Measurements from ENCODE around the gene CPVL.

CPVL gene

GRCh38 chr7:29030781-29031275, 115.5 kb downstream of the CPVL start:
- Histone ChIP-seq H3K36me3 (ENCODE audit: control insufficient read depth, insufficient read depth, low read length) (peaks cover 9% of the 10 kb centered on the region), H3K4me3 (ENCODE audit: extremely low read depth, insufficient read depth, low read length, poor library complexity, severe bottlenecking) (no peak overlapping the region), H3K4me1 (ENCODE audit: control insufficient read depth, insufficient read depth, low read length, poor library complexity, severe bottlenecking) (peaks cover 10% of the 10 kb centered on the region), H3K27ac (ENCODE audit: low read depth, low read length, severe bottlenecking) (no peak overlapping the region), H3K9me3 (ENCODE audit: control insufficient read depth, low read length) (peaks cover 13% of the 10 kb centered on the region)
- 100% methylated on average over 1 of the region's 3 CpGs; no CpG with 5 or more reads in 1 of the 2 experiments for WGBS, 2 experiments (ENCODE audit: insufficient coverage in 2 of 2)

- WGBS, 2 experiments (ENCODE audit: insufficient coverage in 2 of 2), result 92 to 97% methylated on average over 3 to 5 of the region's 6 CpGs
- H3K9me3 ChIP-seq (ENCODE audit: control insufficient read depth, low read length), result peaks cover 7% of the 10 kb centered on the region
Observed at GRCh38 chr7:29022291-29022988, 123.9 kb downstream of the CPVL start.

GRCh38 chr7:29019896-29020295, 126.4 kb downstream of the CPVL start:
- Histone ChIP-seq H3K27ac (ENCODE audit: low read depth, low read length, severe bottlenecking) (no peak overlapping the region), H3K4me3 (ENCODE audit: extremely low read depth, insufficient read depth, low read length, poor library complexity, severe bottlenecking) (no peak overlapping the region)
- 93 to 94% methylated on average over 4 of the region's 5 CpGs for WGBS, 2 experiments (ENCODE audit: insufficient coverage in 2 of 2)

More at GRCh38 chr7:29022291-29022988, 123.9 kb downstream of the CPVL start:
- Histone ChIP-seq H3K4me1 (ENCODE audit: control insufficient read depth, insufficient read depth, low read length, poor library complexity, severe bottlenecking) (no peaks in the 10 kb centered on the region), H3K4me3 (ENCODE audit: extremely low read depth, insufficient read depth, low read length, poor library complexity, severe bottlenecking) (no peak overlapping the region), H3K36me3 (ENCODE audit: control insufficient read depth, insufficient read depth, low read length) (no peaks in the 10 kb centered on the region), H3K27ac (ENCODE audit: low read depth, low read length, severe bottlenecking) (no peak overlapping the region)

GRCh38 chr7:29019387-29019786, 127.0 kb downstream of the CPVL start:
- H3K9me3 ChIP-seq (ENCODE audit: control insufficient read depth, low read length), result no peaks in the 10 kb centered on the region
- no peak overlapping the region for H3K4me3 ChIP-seq (ENCODE audit: extremely low read depth, insufficient read depth, low read length, poor library complexity, severe bottlenecking)
- no peaks in the 10 kb centered on the region for H3K4me1 ChIP-seq (ENCODE audit: control insufficient read depth, insufficient read depth, low read length, poor library complexity, severe bottlenecking)
- WGBS, 2 experiments (ENCODE audit: insufficient coverage in 2 of 2), result 76 to 89% methylated on average over 3 to 5 of the region's 6 CpGs
- H3K36me3 ChIP-seq (ENCODE audit: control insufficient read depth, insufficient read depth, low read length), result no peaks in the 10 kb centered on the region
- H3K27ac ChIP-seq (ENCODE audit: low read depth, low read length, severe bottlenecking), result no peak overlapping the region

More at GRCh38 chr7:29019896-29020295, 126.4 kb downstream of the CPVL start:
- Histone ChIP-seq H3K9me3 (ENCODE audit: control insufficient read depth, low read length) (no peaks in the 10 kb centered on the region), H3K4me1 (ENCODE audit: control insufficient read depth, insufficient read depth, low read length, poor library complexity, severe bottlenecking) (no peaks in the 10 kb centered on the region), H3K36me3 (ENCODE audit: control insufficient read depth, insufficient read depth, low read length) (no peaks in the 10 kb centered on the region)

GRCh38 chr7:29017713-29018112, 128.6 kb downstream of the CPVL start:
- Histone ChIP-seq H3K4me1 (ENCODE audit: control insufficient read depth, insufficient read depth, low read length, poor library complexity, severe bottlenecking) (no peaks in the 10 kb centered on the region), H3K4me3 (ENCODE audit: extremely low read depth, insufficient read depth, low read length, poor library complexity, severe bottlenecking) (no peak overlapping the region), H3K27ac (ENCODE audit: low read depth, low read length, severe bottlenecking) (no peak overlapping the region), H3K9me3 (ENCODE audit: control insufficient read depth, low read length) (no peaks in the 10 kb centered on the region), H3K36me3 (ENCODE audit: control insufficient read depth, insufficient read depth, low read length) (no peaks in the 10 kb centered on the region)
- no CpG with 5 or more reads among the region's 2 CpGs for WGBS, 2 experiments (ENCODE audit: insufficient coverage in 2 of 2)

GRCh38 chr7:29014725-29015124, 131.6 kb downstream of the CPVL start:
- Histone ChIP-seq H3K4me1 (ENCODE audit: control insufficient read depth, insufficient read depth, low read length, poor library complexity, severe bottlenecking) (no peaks in the 10 kb centered on the region), H3K4me3 (ENCODE audit: extremely low read depth, insufficient read depth, low read length, poor library complexity, severe bottlenecking) (no peak overlapping the region), H3K9me3 (ENCODE audit: control insufficient read depth, low read length) (no peaks in the 10 kb centered on the region), H3K36me3 (ENCODE audit: control insufficient read depth, insufficient read depth, low read length) (no peaks in the 10 kb centered on the region), H3K27ac (ENCODE audit: low read depth, low read length, severe bottlenecking) (no peak overlapping the region)
- WGBS, 2 experiments (ENCODE audit: insufficient coverage in 2 of 2), result 80 to 100% methylated on average over 1 to 2 of the region's 3 CpGs

- Histone ChIP-seq H3K27ac (ENCODE audit: low read depth, low read length, severe bottlenecking) (no peak overlapping the region), H3K36me3 (ENCODE audit: control insufficient read depth, insufficient read depth, low read length) (no peaks in the 10 kb centered on the region)
- WGBS, 2 experiments (ENCODE audit: insufficient coverage in 2 of 2), result 63 to 78% methylated on average over 2 to 3 of the region's 3 CpGs
Observed at GRCh38 chr7:29013931-29014330, 132.4 kb downstream of the CPVL start.

GRCh38 chr7:29013082-29013695, 133.1 kb downstream of the CPVL start:
- Histone ChIP-seq H3K4me1 (ENCODE audit: control insufficient read depth, insufficient read depth, low read length, poor library complexity, severe bottlenecking) (no peaks in the 10 kb centered on the region), H3K9me3 (ENCODE audit: control insufficient read depth, low read length) (no peaks in the 10 kb centered on the region), H3K4me3 (ENCODE audit: extremely low read depth, insufficient read depth, low read length, poor library complexity, severe bottlenecking) (no peak overlapping the region), H3K27ac (ENCODE audit: low read depth, low read length, severe bottlenecking) (no peak overlapping the region), H3K36me3 (ENCODE audit: control insufficient read depth, insufficient read depth, low read length) (no peaks in the 10 kb centered on the region)
- WGBS, 2 experiments (ENCODE audit: insufficient coverage in 2 of 2), result 100% methylated on average over 1 of the region's 1 CpG; no CpG with 5 or more reads in 1 of the 2 experiments

More at GRCh38 chr7:29013931-29014330, 132.4 kb downstream of the CPVL start:
- Histone ChIP-seq H3K4me1 (ENCODE audit: control insufficient read depth, insufficient read depth, low read length, poor library complexity, severe bottlenecking) (no peaks in the 10 kb centered on the region), H3K9me3 (ENCODE audit: control insufficient read depth, low read length) (no peaks in the 10 kb centered on the region), H3K4me3 (ENCODE audit: extremely low read depth, insufficient read depth, low read length, poor library complexity, severe bottlenecking) (no peak overlapping the region)

- Histone ChIP-seq H3K9me3 (ENCODE audit: control insufficient read depth, low read length) (peaks cover 9% of the 10 kb centered on the region), H3K27ac (ENCODE audit: low read depth, low read length, severe bottlenecking) (no peak overlapping the region), H3K4me1 (ENCODE audit: control insufficient read depth, insufficient read depth, low read length, poor library complexity, severe bottlenecking) (no peaks in the 10 kb centered on the region), H3K36me3 (ENCODE audit: control insufficient read depth, insufficient read depth, low read length) (no peaks in the 10 kb centered on the region), H3K4me3 (ENCODE audit: extremely low read depth, insufficient read depth, low read length, poor library complexity, severe bottlenecking) (no peak overlapping the region)
- WGBS, 2 experiments (ENCODE audit: insufficient coverage in 2 of 2), result no CpG with 5 or more reads among the region's 1 CpG
Observed at GRCh38 chr7:29009947-29010346, 136.4 kb downstream of the CPVL start.

GRCh38 chr7:29008590-29008989, 137.7 kb downstream of the CPVL start:
- Histone ChIP-seq H3K36me3 (ENCODE audit: control insufficient read depth, insufficient read depth, low read length) (no peaks in the 10 kb centered on the region), H3K4me1 (ENCODE audit: control insufficient read depth, insufficient read depth, low read length, poor library complexity, severe bottlenecking) (no peaks in the 10 kb centered on the region), H3K27ac (ENCODE audit: low read depth, low read length, severe bottlenecking) (no peak overlapping the region), H3K4me3 (ENCODE audit: extremely low read depth, insufficient read depth, low read length, poor library complexity, severe bottlenecking) (no peak overlapping the region), H3K9me3 (ENCODE audit: control insufficient read depth, low read length) (peaks cover 11% of the 10 kb centered on the region)
- WGBS, 2 experiments (ENCODE audit: insufficient coverage in 2 of 2), result 89% methylated on average over 1 of the region's 2 CpGs

GRCh38 chr7:29007127-29007526, 139.2 kb downstream of the CPVL start:
- no CpG with 5 or more reads among the region's 2 CpGs for WGBS, 2 experiments (ENCODE audit: insufficient coverage in 2 of 2)
- Histone ChIP-seq H3K36me3 (ENCODE audit: control insufficient read depth, insufficient read depth, low read length) (no peaks in the 10 kb centered on the region), H3K4me1 (ENCODE audit: control insufficient read depth, insufficient read depth, low read length, poor library complexity, severe bottlenecking) (no peaks in the 10 kb centered on the region), H3K4me3 (ENCODE audit: extremely low read depth, insufficient read depth, low read length, poor library complexity, severe bottlenecking) (no peak overlapping the region), H3K9me3 (ENCODE audit: control insufficient read depth, low read length) (peaks cover 15% of the 10 kb centered on the region), H3K27ac (ENCODE audit: low read depth, low read length, severe bottlenecking) (no peak overlapping the region)

Measured in mesodermal cell (in vitro differentiated cells).